Measurements from ENCODE around the gene NCAPH2.

NCAPH2 gene

DNA sequence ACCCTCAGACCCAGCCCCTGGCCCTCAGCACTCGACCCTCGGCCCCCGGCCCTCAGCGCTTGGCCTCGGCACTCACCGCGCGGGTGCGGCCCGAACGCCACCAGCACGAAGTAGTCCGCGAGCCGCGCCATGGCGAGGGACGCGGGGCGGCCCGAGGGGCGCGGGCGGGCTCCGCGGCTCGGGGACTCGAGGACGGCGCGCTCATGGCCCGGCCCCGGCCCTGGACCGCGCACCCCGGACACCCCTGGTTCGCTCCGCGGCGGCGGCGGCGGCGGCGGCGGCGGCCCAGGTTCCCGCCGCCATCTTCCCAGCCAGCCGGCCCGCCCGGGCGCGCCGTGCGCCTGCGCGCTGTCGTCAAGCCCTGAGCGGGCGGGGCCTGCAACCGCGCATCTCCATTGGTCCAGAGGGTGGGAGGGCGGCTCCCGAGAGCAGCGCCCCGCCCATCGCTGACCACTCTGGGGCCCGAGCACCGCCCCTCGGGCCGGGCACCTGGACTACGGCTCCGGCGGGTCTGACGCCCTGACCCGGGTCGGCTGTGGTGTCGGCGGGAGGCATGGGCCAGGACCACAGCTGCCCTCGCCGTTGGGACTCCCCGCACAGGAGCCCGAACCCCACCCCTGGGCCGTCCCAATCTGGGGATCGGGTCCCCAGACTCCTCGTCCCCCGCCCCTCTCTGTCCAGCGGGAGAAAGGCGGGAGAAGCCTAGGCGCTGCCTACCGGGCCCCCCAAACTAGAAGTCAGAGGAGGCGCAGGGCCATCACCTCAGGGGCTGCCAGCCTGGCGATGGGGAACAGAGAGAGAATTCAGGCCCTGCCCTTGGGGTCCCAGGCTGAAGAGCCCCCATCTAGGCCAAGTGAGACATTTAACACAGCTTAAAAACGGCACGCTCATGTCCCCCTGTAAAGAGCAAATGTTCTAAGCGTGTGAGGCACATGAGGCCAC lies 33.0 kb upstream of the NCAPH2 start, which contains the start of gene SBF1:
Gene SBF1 (minus strand): TSS at position 326 of the 942 bp plus-strand sequence. CDS start 195 bp downstream, at position 131.
- peak; percentile 82 for DNase-seq

DNA sequence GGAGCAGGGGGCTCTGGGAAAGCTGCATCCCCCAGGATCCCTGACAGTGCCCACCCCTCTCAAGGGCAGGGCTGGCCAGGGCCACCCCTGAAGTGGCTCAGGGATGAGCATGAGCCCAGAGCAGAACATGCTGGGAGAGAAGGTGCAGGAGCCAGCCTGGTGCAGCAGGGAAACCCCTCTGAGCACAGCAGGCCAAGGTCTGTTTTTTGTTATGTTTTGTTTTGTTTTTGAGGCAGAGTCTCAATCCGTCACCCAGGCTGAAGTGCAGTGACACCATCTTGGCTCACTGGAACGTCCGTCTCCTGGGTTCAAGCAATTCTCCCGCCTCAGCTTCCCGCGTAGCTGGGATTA lies 32.4 kb upstream of the NCAPH2 start:
- no peak for DNase-seq

DNA sequence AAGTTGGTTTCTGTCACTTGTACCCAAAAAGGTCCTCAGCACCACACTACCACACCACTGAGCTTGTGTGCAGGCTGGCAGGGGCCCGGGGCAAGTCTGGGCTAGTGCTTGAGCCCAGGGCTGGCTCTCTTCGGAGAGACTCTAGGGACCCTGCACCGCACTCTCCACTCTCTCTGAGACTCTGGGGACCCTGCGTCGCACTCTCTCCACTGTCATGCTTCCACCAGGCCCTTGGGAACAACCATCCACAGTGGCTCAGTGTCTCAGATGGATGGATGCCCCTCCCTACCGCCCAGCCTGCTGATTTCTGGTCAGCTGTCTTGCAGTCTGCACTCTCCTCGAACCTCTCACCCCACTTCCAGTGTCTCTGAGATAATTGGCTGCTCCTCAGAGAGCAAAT lies 31.2 kb upstream of the NCAPH2 start:
- no peak for DNase-seq

DNA sequence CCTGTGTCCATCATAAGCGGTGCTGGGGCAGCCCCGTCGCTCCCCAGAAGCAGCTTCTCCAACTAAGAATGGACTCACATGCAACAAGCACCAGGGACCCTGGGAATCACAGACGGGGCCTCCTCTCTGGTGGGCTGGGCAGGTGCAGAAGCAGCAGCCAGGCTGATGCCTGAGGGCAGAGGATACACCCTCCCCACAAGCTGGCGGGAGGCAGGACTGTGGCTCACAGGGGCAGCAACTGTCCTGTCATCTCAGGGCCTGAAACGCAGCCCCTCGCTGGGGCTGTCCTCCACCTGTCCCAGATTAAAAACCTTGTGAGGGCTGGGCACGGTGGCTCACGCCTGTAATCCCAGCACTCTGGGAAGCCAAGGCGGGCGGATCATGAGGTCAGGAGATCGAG lies 30.1 kb upstream of the NCAPH2 start:
- DNase-seq: no peak

DNA sequence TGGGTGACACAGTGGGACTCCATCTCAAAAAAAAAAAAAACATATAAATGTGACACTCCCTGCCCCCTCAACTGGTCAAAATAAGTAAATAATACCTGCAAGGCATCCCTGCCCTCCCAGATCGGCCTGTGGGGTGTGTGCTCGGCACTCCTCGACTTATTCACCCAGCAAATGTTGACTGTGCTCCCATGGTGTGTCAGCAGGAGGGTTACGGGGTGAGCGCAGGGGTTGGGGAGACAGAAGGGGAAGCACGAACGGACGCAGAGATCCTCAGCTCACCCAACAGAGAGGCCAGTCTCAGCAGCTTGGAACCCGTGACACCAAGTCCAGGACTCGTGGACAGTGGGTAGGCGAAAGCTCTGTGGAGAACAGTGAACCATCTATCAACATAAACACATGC lies 28.3 kb upstream of the NCAPH2 start:
- DNase-seq: no peak

DNA sequence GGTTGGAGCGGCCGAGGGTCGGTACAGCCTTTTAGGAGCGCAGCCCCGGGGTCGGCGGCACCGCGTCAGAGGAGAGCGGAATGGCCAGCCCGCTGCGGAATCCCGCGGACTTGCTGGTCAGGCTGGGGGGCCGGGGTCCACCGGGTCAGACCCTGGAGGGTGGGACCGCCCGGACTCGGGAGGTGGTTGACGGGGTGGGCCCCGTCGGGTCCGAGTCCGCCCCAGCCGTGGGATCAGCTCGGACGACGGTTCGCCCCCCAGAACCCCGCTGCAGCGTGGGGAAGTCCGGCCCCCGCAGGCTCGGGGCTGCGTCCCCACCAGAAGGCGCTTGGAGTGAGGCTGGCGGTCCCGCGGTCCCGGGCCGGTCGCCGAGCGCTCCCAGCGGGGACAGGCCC lies 27.0 kb upstream of the NCAPH2 start:
- no peak for DNase-seq

DNA sequence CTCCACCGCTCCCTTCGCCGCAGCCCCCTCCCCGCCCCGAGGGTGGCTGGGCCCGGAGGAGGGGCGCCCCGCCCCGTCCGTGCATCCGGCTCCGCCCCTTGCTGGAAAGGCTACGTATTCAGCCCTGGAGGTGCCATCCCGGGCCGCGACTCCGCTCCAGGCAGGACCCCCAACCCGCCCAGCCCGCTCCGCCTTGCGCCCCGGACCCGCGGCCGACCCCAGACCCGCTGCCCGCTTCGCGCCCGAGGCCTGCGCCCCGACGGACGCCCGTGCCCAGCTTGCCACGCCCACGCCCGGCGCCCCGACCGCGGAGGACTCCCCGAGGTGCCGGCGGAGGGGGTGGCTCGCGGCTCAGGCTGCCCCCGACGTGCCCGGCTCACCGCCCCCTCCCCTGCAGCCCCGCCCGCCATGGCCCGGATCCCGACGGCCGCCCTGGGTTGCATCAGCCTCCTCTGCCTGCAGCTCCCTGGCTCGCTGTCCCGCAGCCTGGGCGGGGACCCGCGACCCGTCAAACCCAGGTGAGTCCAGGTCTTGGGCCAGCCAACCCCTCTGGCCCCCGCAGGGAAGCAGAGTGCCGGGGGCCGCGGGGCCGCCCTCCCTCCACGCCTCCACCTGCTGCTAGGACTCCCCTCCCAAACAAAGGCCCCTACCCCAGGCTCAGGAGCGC lies 26.5 kb upstream of the NCAPH2 start, which contains the start of gene ADM2:
Gene ADM2 (plus strand): TSS at position 104 of the 667 bp plus-strand sequence. CDS start 305 bp downstream, at position 409.
- DNase-seq: no peak

DNA sequence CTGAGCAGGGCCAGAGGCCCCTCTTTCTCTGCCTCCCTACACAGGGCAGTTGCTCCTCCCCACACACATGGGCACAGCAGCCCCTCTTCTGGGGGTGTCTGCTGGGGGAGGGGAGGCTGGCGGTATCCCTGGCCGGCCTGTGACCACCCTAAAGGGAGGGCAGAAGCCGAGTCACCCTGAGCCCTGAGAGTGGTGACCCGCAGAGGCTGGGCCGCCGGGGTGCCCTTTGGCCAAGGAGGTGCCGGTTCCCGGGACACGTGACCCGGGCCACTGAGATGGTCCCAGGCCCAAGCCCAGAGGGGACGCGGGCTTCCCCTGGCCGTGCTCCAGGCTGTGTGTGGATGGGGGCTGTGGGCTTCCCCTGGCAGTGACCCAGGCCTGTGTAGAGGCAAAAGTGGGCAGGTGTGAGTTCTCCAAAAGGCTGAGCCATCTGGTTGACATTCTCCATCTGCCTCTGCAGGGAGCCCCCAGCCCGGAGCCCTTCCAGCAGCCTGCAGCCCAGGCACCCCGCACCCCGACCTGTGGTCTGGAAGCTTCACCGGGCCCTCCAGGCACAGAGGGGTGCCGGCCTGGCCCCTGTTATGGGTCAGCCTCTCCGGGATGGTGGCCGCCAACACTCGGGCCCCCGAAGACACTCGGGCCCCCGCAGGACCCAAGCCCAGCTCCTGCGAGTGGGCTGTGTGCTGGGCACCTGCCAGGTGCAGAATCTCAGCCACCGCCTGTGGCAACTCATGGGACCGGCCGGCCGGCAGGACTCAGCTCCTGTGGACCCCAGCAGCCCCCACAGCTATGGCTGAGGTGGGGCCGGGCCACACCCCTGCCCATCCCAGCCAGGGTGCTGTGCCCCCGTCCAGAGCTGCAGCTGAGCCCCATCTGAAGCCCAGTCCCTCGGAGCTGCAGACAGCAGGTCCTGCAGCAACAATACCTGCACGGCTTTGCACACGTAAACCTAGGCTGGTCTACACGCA lies 25.6 kb upstream of the NCAPH2 start:
- no peak for DNase-seq

DNA sequence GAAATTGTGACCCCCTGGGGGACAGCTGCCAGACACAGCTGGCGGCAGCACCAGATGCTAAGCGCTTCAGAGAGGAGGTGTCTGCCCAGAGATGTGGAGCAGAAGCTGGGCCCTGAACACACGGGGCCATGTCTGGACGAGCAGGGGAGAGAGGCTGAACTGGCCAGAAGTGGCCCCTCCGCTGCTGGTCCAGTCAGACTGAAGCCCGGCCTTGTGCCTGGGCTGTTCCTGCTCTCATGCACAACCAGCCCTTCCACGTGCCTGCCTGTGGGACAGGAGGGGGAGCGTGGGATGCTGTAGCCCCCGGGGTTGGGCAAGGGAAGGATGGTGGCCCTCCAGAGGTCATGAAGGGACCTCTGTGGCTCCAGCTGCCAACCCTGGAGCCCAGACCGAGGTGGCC lies 24.9 kb upstream of the NCAPH2 start:
- DNase-seq: no peak

DNA sequence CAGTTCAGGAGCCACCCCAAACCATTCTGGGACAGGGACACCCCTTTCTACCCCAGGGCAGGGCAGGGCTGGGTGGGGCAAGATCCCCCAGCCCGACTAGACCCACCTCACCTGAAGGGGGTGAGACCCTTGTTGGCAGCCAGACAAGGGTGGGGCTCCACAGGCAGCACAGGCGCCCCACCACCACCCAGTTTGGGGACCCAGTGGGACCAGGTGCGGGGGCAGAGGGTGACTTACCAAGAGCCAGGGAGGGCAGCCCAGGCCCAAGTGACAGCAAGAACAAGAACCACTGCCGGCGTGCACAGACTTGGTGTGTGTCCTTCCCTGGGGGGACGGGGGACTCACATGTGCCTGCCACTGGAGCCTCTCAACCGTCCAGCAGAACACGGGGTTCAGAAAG lies 24.5 kb upstream of the NCAPH2 start:
- no peak for DNase-seq

DNA sequence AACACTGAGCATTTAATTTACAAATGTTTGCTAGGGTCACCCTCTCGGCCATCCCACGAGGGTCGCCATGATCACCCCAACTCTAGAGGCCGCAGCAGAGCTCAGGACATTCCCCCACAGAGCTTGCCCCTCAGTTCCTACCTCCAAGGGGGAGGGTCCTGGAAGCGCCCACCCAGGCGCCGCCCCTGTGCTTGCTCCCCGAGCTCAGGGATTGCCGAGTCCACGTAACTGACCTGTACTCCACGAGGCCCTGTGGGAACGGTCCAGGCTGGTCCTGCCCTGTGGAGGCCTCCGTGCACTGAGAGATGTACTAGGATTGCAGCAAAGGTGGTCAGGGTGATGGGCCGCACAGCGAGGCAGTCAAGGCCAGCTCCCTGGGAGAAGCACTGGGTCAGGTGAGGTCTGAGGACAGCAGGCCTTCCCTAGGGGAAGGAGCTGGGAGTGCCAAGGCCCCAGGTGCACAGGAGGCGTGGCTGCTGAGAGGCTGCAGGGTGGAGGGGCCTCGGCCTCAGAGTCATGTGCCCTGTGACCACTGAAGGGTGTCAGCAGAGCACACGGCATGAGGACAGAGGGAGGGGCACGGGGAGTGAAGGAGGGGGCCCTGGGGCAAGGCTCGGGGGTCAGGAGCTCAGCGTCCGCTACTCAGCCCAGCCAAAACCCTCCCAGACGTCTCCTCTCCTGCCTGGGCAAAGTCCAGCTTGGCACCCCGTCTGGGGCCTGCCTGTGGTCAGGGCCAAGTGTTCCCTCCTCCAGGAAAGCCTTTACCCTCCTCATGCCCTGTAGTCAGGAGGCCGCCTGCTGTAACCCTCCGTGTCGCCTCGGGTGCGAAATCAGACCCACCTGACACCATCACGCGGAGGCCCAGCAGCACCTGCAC lies 23.8 kb upstream of the NCAPH2 start:
- no peak for DNase-seq

DNA sequence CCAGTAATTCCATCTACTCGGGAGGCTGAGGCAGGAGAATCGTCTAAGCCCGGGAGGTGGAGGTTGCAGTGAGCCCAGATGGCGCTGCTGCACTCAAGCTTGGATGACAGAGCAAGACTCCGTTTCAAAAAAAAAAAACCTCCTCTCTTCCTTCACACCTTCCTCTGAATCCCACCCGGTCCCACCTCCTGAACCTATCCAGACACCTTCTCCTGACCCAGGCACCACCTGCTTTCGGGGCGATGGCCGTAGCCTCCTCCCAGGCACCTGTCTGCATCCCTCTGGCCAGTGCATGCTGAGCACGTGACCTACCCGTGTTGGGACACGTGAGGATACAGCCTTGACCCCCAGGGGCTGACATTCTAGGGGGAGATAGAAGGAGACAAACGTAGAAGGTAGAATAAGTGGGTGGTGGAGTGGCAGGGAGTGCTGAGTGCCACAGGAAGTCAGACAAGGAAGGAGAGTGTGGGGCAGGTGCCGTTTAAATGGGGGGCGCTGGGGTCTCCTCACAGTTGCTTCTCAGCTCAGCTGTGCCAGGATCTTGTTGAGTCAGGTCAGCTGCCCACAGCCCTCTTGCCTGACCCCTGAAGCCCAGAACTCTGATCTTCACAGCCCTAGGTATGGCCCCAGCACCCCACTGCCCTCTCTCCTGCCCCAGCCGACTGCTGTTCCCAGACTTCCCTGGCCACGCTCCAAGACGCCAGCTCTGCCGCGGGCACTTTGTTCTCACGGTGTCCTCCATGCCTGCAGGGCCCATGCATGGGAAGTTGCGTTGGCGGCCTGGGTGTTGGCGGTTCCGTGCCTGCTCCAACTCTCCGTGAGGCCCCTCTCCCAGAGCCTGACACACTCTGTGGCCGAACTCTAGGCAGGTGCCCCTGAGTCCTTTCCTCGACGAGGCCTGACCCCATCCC lies 22.5 kb upstream of the NCAPH2 start:
- no peak for DNase-seq

DNA sequence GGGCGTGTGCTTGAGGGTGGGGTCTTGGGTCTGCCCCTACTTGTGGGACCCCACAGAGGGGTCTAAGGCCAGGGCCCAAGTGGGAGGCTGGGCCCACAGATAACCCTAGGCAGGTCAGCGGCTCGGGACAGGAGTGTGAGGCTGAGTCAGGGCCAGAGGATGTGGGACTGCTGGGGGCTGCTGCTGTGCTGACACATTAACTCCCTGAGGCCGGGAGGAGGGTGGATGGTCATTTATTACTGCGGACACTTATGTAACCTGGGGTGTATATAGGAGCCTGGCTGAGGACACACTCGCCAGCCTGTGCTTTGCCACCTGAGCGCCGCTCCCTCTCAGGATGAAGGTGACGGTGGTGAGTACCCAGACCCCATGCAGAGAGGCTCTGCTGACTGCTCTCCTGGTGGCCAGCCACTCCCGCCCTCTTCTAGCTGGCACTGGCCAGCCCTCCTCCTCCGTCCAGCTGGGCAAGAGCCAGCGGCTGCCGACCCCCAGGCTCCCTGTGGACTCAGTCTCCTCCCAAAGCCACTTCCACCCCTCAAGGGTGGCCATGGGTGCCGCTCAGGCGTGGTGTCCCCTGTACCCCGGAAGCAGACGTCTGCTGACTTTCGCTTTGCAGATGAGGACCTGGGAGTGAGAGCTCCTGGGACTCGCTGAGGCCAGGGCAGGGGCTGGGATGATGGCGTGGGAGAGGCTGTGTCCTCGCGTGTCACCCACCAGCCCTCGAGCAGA lies 21.3 kb upstream of the NCAPH2 start, which contains the start of gene MIOX:
Gene MIOX (plus strand): TSS at position 299 of the 729 bp plus-strand sequence. CDS start 39 bp downstream, at position 338.
- DNase-seq: no peak

DNA sequence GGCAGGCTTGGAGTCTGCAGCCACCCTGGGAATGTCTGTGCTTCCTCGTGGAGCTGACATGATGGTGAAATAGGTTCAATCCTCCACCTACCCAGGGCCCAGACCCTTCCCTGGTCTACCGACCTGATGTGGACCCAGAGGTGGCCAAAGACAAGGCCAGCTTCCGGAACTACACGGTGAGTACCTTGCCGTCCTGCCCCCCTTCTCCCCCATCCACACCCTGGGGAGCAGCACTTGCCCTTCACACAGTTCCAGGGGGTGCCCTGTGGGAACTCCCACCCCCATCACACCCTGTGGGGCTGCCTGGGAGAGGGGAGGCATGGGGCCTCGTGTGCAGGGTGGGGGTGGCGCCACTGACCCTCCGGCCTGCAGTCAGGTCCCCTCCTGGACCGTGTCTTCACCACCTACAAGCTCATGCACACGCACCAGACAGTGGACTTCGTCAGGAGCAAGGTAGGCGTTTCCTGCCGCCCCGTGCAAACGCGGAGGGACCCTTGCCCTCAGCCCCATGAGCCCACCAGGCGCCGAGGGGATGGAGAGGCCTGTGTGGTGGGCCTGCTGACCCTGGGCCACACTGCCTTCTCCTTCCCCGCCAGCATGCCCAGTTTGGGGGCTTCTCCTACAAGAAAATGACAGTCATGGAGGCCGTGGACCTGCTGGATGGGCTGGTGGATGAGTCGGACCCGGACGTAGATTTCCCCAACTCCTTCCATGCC lies 20.6 kb upstream of the NCAPH2 start:
- DNase-seq: no peak

DNA sequence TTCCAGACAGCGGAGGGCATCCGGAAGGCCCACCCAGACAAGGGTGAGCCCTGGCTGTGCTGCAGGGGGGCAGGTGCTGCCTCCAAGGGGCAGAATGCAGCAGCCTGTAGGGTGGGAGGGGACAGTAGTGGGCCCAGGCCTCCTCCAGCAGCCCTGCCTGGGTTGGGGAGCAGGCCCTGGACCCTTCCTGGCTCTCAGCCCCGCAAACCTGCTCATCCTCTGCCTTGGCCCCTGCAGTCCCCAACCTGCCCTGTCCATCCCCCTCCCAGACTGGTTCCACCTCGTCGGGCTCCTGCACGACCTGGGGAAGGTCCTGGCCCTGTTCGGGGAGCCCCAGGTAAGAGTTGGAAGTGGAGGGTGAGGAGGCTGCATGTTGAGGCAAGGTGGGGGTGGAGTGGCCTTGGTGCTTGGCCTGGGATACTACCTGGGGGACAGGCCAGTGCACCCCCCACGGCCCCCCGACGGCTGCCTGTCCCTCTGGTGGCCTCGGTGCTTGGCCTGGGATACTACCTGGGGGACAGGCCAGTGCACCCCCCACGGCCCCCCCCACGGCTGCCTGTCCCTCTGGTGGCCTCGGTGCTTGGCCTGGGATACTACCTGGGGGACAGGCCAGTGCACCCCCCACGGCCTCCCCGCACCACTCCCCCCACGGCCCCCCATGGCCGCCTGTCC lies 19.9 kb upstream of the NCAPH2 start:
- DNase-seq: no peak

DNA sequence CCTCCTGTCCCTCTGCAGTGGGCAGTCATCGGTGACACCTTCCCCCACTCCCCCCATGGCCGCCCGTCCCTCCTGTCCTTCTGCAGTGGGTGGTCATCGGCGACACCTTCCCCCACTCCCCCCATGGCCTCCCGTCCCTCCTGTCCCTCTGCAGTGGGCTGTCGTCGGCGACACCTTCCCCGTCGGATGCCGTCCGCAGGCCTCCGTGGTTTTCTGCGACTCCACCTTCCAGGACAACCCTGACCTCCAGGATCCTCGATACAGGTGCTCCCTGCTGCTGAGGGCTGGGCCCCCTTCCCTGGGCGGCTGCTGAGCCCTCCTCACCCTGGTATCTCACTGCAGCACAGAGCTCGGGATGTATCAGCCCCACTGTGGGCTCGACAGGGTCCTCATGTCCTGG lies 19.1 kb upstream of the NCAPH2 start:
- no peak for DNase-seq

DNA sequence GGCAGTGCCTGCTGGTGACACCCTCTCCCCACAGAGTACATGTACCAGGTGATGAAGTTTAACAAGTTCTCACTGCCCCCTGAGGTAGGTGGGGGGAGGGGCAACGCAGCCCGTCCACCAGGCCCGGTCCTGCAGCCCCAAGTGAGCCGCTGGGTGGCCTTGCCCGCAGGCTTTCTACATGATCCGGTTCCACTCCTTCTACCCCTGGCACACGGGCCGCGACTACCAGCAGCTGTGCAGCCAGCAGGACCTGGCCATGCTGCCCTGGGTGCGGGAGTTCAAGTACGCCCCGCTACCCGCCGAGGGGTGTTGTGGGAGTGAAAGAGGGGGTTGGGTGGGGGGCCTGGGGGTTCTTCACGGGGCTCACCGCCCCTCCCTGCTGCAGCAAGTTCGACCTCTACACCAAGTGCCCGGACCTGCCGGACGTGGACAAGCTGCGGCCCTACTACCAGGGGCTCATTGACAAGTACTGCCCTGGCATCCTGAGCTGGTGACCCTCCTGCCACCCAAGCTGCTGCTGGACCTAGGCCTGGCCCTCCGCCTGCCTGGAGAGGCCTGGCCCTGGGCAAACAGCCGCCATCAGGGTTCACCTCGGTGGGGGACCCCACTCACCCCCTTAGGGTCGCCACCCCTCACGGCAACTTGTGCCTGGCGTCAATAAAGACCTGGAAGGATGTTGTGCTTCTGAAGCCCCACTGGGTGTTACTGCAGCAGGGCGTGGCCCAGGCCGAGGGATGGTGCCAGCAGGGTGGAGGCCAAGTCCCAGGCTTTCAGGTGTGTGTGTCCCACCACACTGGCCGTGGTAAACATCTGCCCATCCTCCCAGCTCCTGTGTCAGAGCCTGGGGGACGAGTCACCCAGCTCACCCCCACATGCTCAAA lies 18.4 kb upstream of the NCAPH2 start:
- DNase-seq: no peak
